ENCODE measurements around the gene C2orf76. TPM values are rescaled to one million over a fixed set of nuclear protein-coding genes. Genes with fewer than 3 reads are reported as not detected.

Gene C2orf76
- total RNA-seq, 2 experiments from 2014 or later: 15.4 to 17.7 TPM

- CTCF ChIA-PET (ENCODE audit: unreplicated experiment): no interaction called here
- H3K36me3 ChIP-seq (ENCODE audit: insufficient read depth, low read length): no peaks in the 10 kb centered on the region
- H2AFZ ChIP-seq (ENCODE audit: low read length): no peak overlapping the region
- H3K4me1 ChIP-seq (ENCODE audit: insufficient read depth, low read length, poor library complexity, severe bottlenecking): no peaks in the 10 kb centered on the region
- H3K27ac ChIP-seq (ENCODE audit: low read depth, low read length, poor library complexity, severe bottlenecking): no peak overlapping the region
- no TSS peak for BruUV-seq (replicated peaks)
- TF ChIP-seq EZH2phosphoT487 (IDR thresholded peaks at IDR 0.05; ENCODE audit: borderline replicate concordance, low read depth, low read length) (no peak), CTCF (conservative IDR thresholded peaks at IDR 0.05; ENCODE audit: low read length) (no peak)
- H3K4me2 ChIP-seq (ENCODE audit: low read length): no peak overlapping the region
- no peaks in the 10 kb centered on the region for H3K9me3 ChIP-seq (ENCODE audit: low read length)
- no peaks in the 10 kb centered on the region for H4K20me1 ChIP-seq (ENCODE audit: insufficient read depth, low read length)
- no peaks in the 10 kb centered on the region for H3K9me2 ChIP-seq (ENCODE audit: insufficient read depth, low read length)
- no peak for DNase-seq (ENCODE audit: low spot score)
- H3K79me2 ChIP-seq (ENCODE audit: insufficient read depth, low read depth, low read length): no peaks in the 10 kb centered on the region
- POLR2A ChIA-PET: no interaction called here
- intact Hi-C loops (cut with micrococcal nuclease; ENCODE audit: unreplicated experiment): no loop called here
- no peak overlapping the region for H3K4me3 ChIP-seq (ENCODE audit: low read depth, low read length, poor library complexity, severe bottlenecking)
Observed at GRCh38 chr2:119259296-119259860, 107.3 kb downstream of the C2orf76 start.

DNA sequence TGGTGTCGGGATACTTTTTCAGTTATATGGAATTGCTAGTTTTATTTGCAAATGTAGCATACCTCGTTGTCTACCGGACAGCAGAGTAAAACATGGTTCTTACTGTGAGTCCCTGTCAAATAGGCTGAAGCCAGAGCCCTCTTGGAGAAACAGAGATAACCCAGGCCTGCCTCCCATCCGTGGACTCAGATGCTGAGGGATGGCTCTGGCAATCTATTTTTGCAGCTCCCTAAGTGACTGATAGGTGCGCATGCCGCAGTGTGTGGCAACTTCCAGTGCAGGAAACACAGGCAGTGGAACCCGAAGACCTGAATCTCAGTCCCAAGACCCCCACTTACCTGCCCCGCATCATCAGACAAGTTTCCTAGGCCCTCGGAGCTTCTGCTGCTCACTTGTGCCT is 109.4 kb downstream of the C2orf76 start:
- Histone ChIP-seq H2AFZ (ENCODE audit: low read length) (no peak overlapping the region), H3K4me3 (ENCODE audit: low read depth, low read length, poor library complexity, severe bottlenecking) (no peak overlapping the region), H3K9me3 (ENCODE audit: low read length) (no peaks in the 10 kb centered on the region), H4K20me1 (ENCODE audit: insufficient read depth, low read length) (no peaks in the 10 kb centered on the region), H3K4me2 (ENCODE audit: low read length) (no peak overlapping the region), H3K9me2 (ENCODE audit: insufficient read depth, low read length) (no peaks in the 10 kb centered on the region), H3K4me1 (ENCODE audit: insufficient read depth, low read length, poor library complexity, severe bottlenecking) (no peaks in the 10 kb centered on the region), H3K27ac (ENCODE audit: low read depth, low read length, poor library complexity, severe bottlenecking) (no peak overlapping the region), H3K79me2 (ENCODE audit: insufficient read depth, low read depth, low read length) (no peaks in the 10 kb centered on the region), H3K36me3 (ENCODE audit: insufficient read depth, low read length) (no peaks in the 10 kb centered on the region)
- no TSS peak for BruUV-seq (replicated peaks)
- CTCF ChIA-PET (ENCODE audit: unreplicated experiment): no interaction called here
- no peak for DNase-seq (ENCODE audit: low spot score)
- POLR2A ChIA-PET: interaction anchor here (1.5 kb wide), 1 partner anchor 46 kb away, joined by 3 read pairs; no protein-coding TSS in a partner anchor
- TF ChIP-seq EZH2phosphoT487 (IDR thresholded peaks at IDR 0.05; ENCODE audit: borderline replicate concordance, low read depth, low read length) (no peak), CTCF (conservative IDR thresholded peaks at IDR 0.05; ENCODE audit: low read length) (no peak)
- intact Hi-C loops (cut with micrococcal nuclease; ENCODE audit: unreplicated experiment): no loop called here

DNA sequence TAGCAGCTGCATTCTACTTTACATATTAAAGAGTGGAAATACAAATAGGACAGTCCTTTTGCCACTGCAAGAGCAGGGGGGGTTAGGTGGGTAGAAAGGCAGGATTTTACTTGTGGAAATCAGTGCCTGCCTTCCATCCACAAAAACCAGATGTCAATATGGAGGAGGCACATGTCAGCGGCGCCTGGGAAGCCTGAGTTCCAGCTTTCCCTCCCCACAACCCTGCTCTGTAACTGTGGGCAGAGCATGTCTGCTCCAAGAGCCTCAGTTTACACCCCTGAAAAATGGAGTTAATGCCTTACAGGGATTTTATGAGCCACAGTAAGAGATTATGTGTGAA is 110.1 kb downstream of the C2orf76 start:
- intact Hi-C loops (cut with micrococcal nuclease; ENCODE audit: unreplicated experiment): no loop called here
- Histone ChIP-seq H3K36me3 (ENCODE audit: insufficient read depth, low read length) (no peaks in the 10 kb centered on the region), H3K27ac (ENCODE audit: low read depth, low read length, poor library complexity, severe bottlenecking) (no peak overlapping the region), H3K79me2 (ENCODE audit: insufficient read depth, low read depth, low read length) (no peaks in the 10 kb centered on the region), H3K9me3 (ENCODE audit: low read length) (no peaks in the 10 kb centered on the region), H3K4me2 (ENCODE audit: low read length) (no peak overlapping the region), H2AFZ (ENCODE audit: low read length) (no peak overlapping the region), H3K9me2 (ENCODE audit: insufficient read depth, low read length) (no peaks in the 10 kb centered on the region), H3K4me1 (ENCODE audit: insufficient read depth, low read length, poor library complexity, severe bottlenecking) (no peaks in the 10 kb centered on the region), H4K20me1 (ENCODE audit: insufficient read depth, low read length) (no peaks in the 10 kb centered on the region), H3K4me3 (ENCODE audit: low read depth, low read length, poor library complexity, severe bottlenecking) (no peak overlapping the region)
- no TSS peak for BruUV-seq (replicated peaks)
- POLR2A ChIA-PET: interaction anchor here (1.5 kb wide), 1 partner anchor 45 kb away, joined by 3 read pairs; no protein-coding TSS in a partner anchor
- CTCF ChIA-PET (ENCODE audit: unreplicated experiment): no interaction called here
- no peak for DNase-seq (ENCODE audit: low spot score)
- TF ChIP-seq EZH2phosphoT487 (IDR thresholded peaks at IDR 0.05; ENCODE audit: borderline replicate concordance, low read depth, low read length): no peak
- TF ChIP-seq CTCF (conservative IDR thresholded peaks at IDR 0.05; ENCODE audit: low read length): no peak
